VCaP (cell line): ENCODE results near the gene ZBTB7C.

Experiments
- H3K27ac ChIP-seq: fragments of 450-650 bp; 2 replicates; pipeline ENCODE4 v1.5.1; 2017
- CTCF ChIP-seq: fragments of 450-650 bp; conservative IDR thresholded peaks from 2 replicates; pipeline ENCODE4 v1.5.1; 2017; ENCODE audit warnings: mild to moderate bottlenecking, moderate library complexity

The ZBTB7C gene

GRCh38 chr18:48084858-48085257, 324.3 kb downstream of the ZBTB7C start:
- no peak overlapping the region; the same call in 1 of the 2 replicates for H3K27ac ChIP-seq
- no peak for TF ChIP-seq CTCF

- no peak overlapping the region for H3K27ac ChIP-seq
- TF ChIP-seq CTCF, result no peak
These were observed 325.0 kb downstream of the ZBTB7C start for GRCh38 chr18:48084041-48084757.

GRCh38 chr18:48080546-48080945, 328.6 kb downstream of the ZBTB7C start:
- no peak for TF ChIP-seq CTCF
- no peak overlapping the region for H3K27ac ChIP-seq

- H3K27ac ChIP-seq, result no peak overlapping the region
These were observed 329.3 kb downstream of the ZBTB7C start for GRCh38 chr18:48079885-48080284.

GRCh38 chr18:48078448-48078847, 330.7 kb downstream of the ZBTB7C start:
- TF ChIP-seq CTCF, result no peak

More at GRCh38 chr18:48079885-48080284, 329.3 kb downstream of the ZBTB7C start:
- TF ChIP-seq CTCF, result no peak

GRCh38 chr18:48077291-48077690, 331.9 kb downstream of the ZBTB7C start:
- no peak overlapping the region for H3K27ac ChIP-seq
- TF ChIP-seq CTCF, result no peak

More at GRCh38 chr18:48078448-48078847, 330.7 kb downstream of the ZBTB7C start:
- H3K27ac ChIP-seq, result no peak overlapping the region

GRCh38 chr18:48076461-48076860, 332.7 kb downstream of the ZBTB7C start:
- no peak for TF ChIP-seq CTCF
- H3K27ac ChIP-seq, result no peak overlapping the region
